GM23338 (cell line): Measurements from ENCODE around the gene ARL5A. TPM values are rescaled to one million over a fixed set of nuclear protein-coding genes. Genes with fewer than 3 reads are reported as not detected.

Source experiments
- ATAC-seq: fragments of 200-7000 bp; cut with Tn5 transposase; 3 replicates; pipeline ENCODE4 v1.9.1; 2020
- DNase-seq: peaks from one replicate; pipeline ENCODE4 v3.0.0-alpha.2; 2015; ENCODE audit warnings: low spot score
- H2AFZ ChIP-seq: fragments of 200-600 bp; sonication (generic); 2 replicates; pipeline ENCODE4 v1.8.0; 2016; ENCODE audit warnings: antibody characterized with exemption, mild to moderate bottlenecking, moderate library complexity
- H3F3A ChIP-seq: fragments of 200-600 bp; sonication (generic); replicated peaks from 2 replicates; pipeline ENCODE4 v1.8.0; 2017; ENCODE audit warnings: antibody characterized with exemption, mixed run types, low read depth
- H3K27ac ChIP-seq: fragments of 200-600 bp; sonication (generic); 2 replicates; pipeline ENCODE4 v1.6.1; 2016; ENCODE audit warnings: low read depth
- H3K27me3 ChIP-seq: fragments of 200-600 bp; sonication (generic); 2 replicates; pipeline ENCODE4 v1.8.0; 2016; ENCODE audit warnings: mild to moderate bottlenecking, mixed run types, moderate library complexity; ENCODE audit not compliant: insufficient read depth
- H3K36me3 ChIP-seq: fragments of 200-600 bp; sonication (generic); 2 replicates; pipeline ENCODE4 v1.8.0; 2016; ENCODE audit warnings: mild to moderate bottlenecking; ENCODE audit not compliant: insufficient read depth
- H3K4me1 ChIP-seq: fragments of 200-600 bp; sonication (generic); 2 replicates; pipeline ENCODE4 v1.8.0; 2016; ENCODE audit warnings: mild to moderate bottlenecking, moderate library complexity; ENCODE audit not compliant: insufficient read depth
- H3K4me2 ChIP-seq: fragments of 200-600 bp; sonication (generic); 2 replicates; pipeline ENCODE4 v1.7.1; 2017; ENCODE audit warnings: mixed run types
- H3K4me3 ChIP-seq: fragments of 200-600 bp; sonication (generic); 2 replicates; pipeline ENCODE4 v1.6.1; 2016; ENCODE audit warnings: mixed run types
- H3K79me2 ChIP-seq: fragments of 200-600 bp; sonication (generic); replicated peaks from 2 replicates; pipeline ENCODE4 v1.8.0; 2017; ENCODE audit warnings: mild to moderate bottlenecking; ENCODE audit not compliant: insufficient read depth
- H3K9me2 ChIP-seq: fragments of 200-600 bp; sonication (generic); 2 replicates; pipeline ENCODE4 v1.8.0; 2017; ENCODE audit not compliant: insufficient read depth
- H4K20me1 ChIP-seq: fragments of 200-600 bp; sonication (generic); replicated peaks from 2 replicates; pipeline ENCODE4 v1.8.0; 2017; ENCODE audit warnings: mild to moderate bottlenecking; ENCODE audit not compliant: insufficient read depth
- H3K27ac Mint-ChIP-seq: 2 replicates; pipeline ENCODE4 v1.8.0; 2020; ENCODE audit warnings: inconsistent platforms, mild to moderate bottlenecking, moderate library complexity, mixed read lengths
- H3K27me3 Mint-ChIP-seq: 3 replicates; pipeline ENCODE4 v1.8.0; 2022; ENCODE audit warnings: low read depth, mild to moderate bottlenecking, moderate library complexity, mixed read lengths, inconsistent platforms; ENCODE audit not compliant: insufficient read depth, poor library complexity
- H3K36me3 Mint-ChIP-seq: 3 replicates; pipeline ENCODE4 v1.8.0; 2021; ENCODE audit warnings: low read depth, mild to moderate bottlenecking, inconsistent platforms, moderate library complexity, mixed read lengths
- H3K4me1 Mint-ChIP-seq: 3 replicates; pipeline ENCODE4 v1.8.0; 2020; ENCODE audit warnings: mild to moderate bottlenecking, inconsistent platforms, mixed read lengths
- H3K4me3 Mint-ChIP-seq: 3 replicates; pipeline ENCODE4 v1.8.0; 2021; ENCODE audit warnings: moderate library complexity, mild to moderate bottlenecking, inconsistent platforms, mixed read lengths
- H3K9me3 Mint-ChIP-seq: 3 replicates; pipeline ENCODE4 v1.8.0; 2020; ENCODE audit warnings: moderate library complexity, mild to moderate bottlenecking, inconsistent platforms, mixed read lengths
- CREB1 ChIP-seq: fragments of 250-450 bp; sonication (Bioruptor Pico); IDR thresholded peaks from 2 replicates; pipeline ENCODE4 v1.5.0; 2020; ENCODE audit warnings: low read depth, mild to moderate bottlenecking, moderate library complexity
- ETS1 ChIP-seq: IDR thresholded peaks from 2 replicates; pipeline ENCODE4 v1.6.1; 2016; ENCODE audit warnings: antibody characterized with exemption
- EZH2 ChIP-seq: fragments of 200-600 bp; sonication (generic); IDR thresholded peaks from one replicate; pipeline ENCODE4 v1.8.0; 2017; ENCODE audit warnings: antibody characterized with exemption, mild to moderate bottlenecking, low read depth; ENCODE audit not compliant: unreplicated experiment
- EZH2phosphoT487 ChIP-seq: fragments of 200-600 bp; sonication (generic); IDR thresholded peaks from one replicate; pipeline ENCODE4 v1.8.1; 2018; ENCODE audit warnings: antibody characterized with exemption; ENCODE audit not compliant: unreplicated experiment
- JUNB ChIP-seq: IDR thresholded peaks from one replicate; pipeline ENCODE4 v1.6.1; 2016; ENCODE audit warnings: antibody characterized with exemption; ENCODE audit not compliant: unreplicated experiment
- NANOG ChIP-seq: IDR thresholded peaks from 2 replicates; pipeline ENCODE4 v1.6.1; 2016; ENCODE audit warnings: antibody characterized with exemption, borderline replicate concordance
- POLR2AphosphoS5 ChIP-seq: IDR thresholded peaks from 2 replicates; pipeline ENCODE4 v1.6.1; 2016; ENCODE audit warnings: antibody characterized with exemption, low read depth
- STAT1 ChIP-seq: IDR thresholded peaks from one replicate; pipeline ENCODE4 v1.6.1; 2016; ENCODE audit warnings: antibody characterized with exemption; ENCODE audit not compliant: unreplicated experiment
- ZNF114 ChIP-seq: fragments of 250-450 bp; sonication (Bioruptor Pico); IDR thresholded peaks from 2 replicates; pipeline ENCODE4 v1.5.0; 2020; ENCODE audit warnings: mild to moderate bottlenecking, moderate library complexity
- ZNF331 ChIP-seq: fragments of 250-450 bp; sonication (Bioruptor Pico); IDR thresholded peaks from 2 replicates; pipeline ENCODE4 v1.5.0; 2020; ENCODE audit warnings: low read depth, mild to moderate bottlenecking, moderate library complexity
- ZNF462 ChIP-seq: fragments of 250-450 bp; sonication (Bioruptor Pico); IDR thresholded peaks from 2 replicates; pipeline ENCODE4 v1.5.0; 2020; ENCODE audit warnings: mild to moderate bottlenecking, moderate library complexity
- polyA plus RNA-seq: library from polyadenylated mRNA; unstranded; fragments of >200 nt; fragmentation: Nextera tagmentation; extraction: Ambion mirVana; gene quantifications from 2 replicates; pipeline ENCODE4 v1.2.1, GENCODE V29; 2016
- total RNA-seq: library from RNA; depleted of rRNA; stranded (reverse); fragments of >200 nt; shearing (Covaris generic); gene quantifications from 2 replicates; pipeline ENCODE4 v1.2.3, GENCODE V29; 2014
- TF ChIP-seq, protein P1 (sequence below), 2 experiments: fragments of 200-600 bp in 1 of 2; sonication (generic) in 1 of 2; conservative IDR thresholded peaks; 2 replicates each; pipeline versions ENCODE4 v1.5.1 to v1.6.1; 2016 to 2017; ENCODE audit warnings: antibody characterized with exemption in 2 of 2, low read depth in 2 of 2, mild to moderate bottlenecking in 2 of 2, moderate library complexity in 1 of 2
- TF ChIP-seq, protein P2 (sequence below): IDR thresholded peaks from one replicate; pipeline ENCODE4 v1.6.1; 2018; ENCODE audit warnings: antibody characterized with exemption; ENCODE audit not compliant: unreplicated experiment

Gene ARL5A
- total and polyA plus RNA-seq, 2 experiments from 2014 or later: 26.8 to 104 TPM

DNA sequence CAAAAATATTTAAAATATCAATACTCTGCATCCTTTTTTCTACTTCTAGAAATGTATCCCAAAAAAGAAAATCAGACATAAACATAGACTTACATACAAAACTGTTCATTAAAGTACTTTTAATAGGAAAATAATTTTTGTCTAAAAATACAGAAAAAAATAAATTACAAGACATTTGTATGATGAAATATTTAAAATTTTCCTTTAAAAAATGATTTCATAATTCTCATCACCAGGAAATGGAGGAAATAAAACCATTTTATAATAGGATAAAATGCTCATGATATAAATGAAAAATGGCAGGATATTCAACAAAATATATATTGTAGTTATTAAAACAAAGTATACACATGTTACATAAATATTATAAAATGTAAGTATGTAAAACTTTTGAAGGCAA lies 24.4 kb downstream of the ARL5A start:
- DNase-seq: no peak
- Histone ChIP-seq H3K4me1 (no peaks in the 10 kb centered on the region), H3F3A (no peaks in the 10 kb centered on the region), H3K4me2 (no peak overlapping the region), H3K9me2 (no peaks in the 10 kb centered on the region), H4K20me1 (no peaks in the 10 kb centered on the region), H3K36me3 (peaks cover 12% of the 10 kb centered on the region), H2AFZ (no peak overlapping the region), H3K27me3 (no peaks in the 10 kb centered on the region), H3K79me2 (no peaks in the 10 kb centered on the region), H3K27ac (no peak overlapping the region), H3K4me3 (no peak overlapping the region)
- ATAC-seq: no peak
- Mint-ChIP-seq H3K4me3 (no peak overlapping the region), H3K27ac (no peak overlapping the region), H3K4me1 (peaks cover 2% of the 10 kb centered on the region; the same call in 2 of the 3 replicates), H3K9me3 (no peaks in the 10 kb centered on the region), H3K36me3 (peaks cover 13% of the 10 kb centered on the region; the same call in 2 of the 3 replicates), H3K27me3 (no peaks in the 10 kb centered on the region)
- TF ChIP-seq JUNB: no peak
- TF ChIP-seq, protein P1, sequence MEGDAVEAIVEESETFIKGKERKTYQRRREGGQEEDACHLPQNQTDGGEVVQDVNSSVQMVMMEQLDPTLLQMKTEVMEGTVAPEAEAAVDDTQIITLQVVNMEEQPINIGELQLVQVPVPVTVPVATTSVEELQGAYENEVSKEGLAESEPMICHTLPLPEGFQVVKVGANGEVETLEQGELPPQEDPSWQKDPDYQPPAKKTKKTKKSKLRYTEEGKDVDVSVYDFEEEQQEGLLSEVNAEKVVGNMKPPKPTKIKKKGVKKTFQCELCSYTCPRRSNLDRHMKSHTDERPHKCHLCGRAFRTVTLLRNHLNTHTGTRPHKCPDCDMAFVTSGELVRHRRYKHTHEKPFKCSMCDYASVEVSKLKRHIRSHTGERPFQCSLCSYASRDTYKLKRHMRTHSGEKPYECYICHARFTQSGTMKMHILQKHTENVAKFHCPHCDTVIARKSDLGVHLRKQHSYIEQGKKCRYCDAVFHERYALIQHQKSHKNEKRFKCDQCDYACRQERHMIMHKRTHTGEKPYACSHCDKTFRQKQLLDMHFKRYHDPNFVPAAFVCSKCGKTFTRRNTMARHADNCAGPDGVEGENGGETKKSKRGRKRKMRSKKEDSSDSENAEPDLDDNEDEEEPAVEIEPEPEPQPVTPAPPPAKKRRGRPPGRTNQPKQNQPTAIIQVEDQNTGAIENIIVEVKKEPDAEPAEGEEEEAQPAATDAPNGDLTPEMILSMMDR (conservative IDR thresholded peaks at IDR 0.05; ENCODE audit: low read depth in 2 of 2): no peak
- TF ChIP-seq ZNF462 (CRISPR knock-in tag): no peak
- TF ChIP-seq ZNF114 (CRISPR knock-in tag): no peak
- no peak for TF ChIP-seq POLR2AphosphoS5
- no peak for TF ChIP-seq EZH2phosphoT487
- TF ChIP-seq, protein P2, sequence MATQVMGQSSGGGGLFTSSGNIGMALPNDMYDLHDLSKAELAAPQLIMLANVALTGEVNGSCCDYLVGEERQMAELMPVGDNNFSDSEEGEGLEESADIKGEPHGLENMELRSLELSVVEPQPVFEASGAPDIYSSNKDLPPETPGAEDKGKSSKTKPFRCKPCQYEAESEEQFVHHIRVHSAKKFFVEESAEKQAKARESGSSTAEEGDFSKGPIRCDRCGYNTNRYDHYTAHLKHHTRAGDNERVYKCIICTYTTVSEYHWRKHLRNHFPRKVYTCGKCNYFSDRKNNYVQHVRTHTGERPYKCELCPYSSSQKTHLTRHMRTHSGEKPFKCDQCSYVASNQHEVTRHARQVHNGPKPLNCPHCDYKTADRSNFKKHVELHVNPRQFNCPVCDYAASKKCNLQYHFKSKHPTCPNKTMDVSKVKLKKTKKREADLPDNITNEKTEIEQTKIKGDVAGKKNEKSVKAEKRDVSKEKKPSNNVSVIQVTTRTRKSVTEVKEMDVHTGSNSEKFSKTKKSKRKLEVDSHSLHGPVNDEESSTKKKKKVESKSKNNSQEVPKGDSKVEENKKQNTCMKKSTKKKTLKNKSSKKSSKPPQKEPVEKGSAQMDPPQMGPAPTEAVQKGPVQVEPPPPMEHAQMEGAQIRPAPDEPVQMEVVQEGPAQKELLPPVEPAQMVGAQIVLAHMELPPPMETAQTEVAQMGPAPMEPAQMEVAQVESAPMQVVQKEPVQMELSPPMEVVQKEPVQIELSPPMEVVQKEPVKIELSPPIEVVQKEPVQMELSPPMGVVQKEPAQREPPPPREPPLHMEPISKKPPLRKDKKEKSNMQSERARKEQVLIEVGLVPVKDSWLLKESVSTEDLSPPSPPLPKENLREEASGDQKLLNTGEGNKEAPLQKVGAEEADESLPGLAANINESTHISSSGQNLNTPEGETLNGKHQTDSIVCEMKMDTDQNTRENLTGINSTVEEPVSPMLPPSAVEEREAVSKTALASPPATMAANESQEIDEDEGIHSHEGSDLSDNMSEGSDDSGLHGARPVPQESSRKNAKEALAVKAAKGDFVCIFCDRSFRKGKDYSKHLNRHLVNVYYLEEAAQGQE: no peak
- TF ChIP-seq ETS1: no peak
- no peak for TF ChIP-seq ZNF331 (CRISPR knock-in tag)
- no peak for TF ChIP-seq STAT1
- no peak for TF ChIP-seq CREB1 (CRISPR knock-in tag)
- no peak for TF ChIP-seq EZH2
- no peak for TF ChIP-seq NANOG
